Activated CD4-positive, alpha-beta T cell treated with anti-CD3 and anti-CD28 coated beads, Interleukin-10, Interleukin-2, amounts not matched to agents 100 ng/mL and 50 ng/mL, durations not matched to agents 16 hours and 8 hours (primary cell): ENCODE measurements around the gene FUT6.
A peak's percentile ranks its signal among the peaks of the same experiment; 100 is the strongest.

ENCODE experiments used
- DNase-seq: peaks from one replicate; pipeline ENCODE4 v3.0.0-alpha.2; 2020

Gene FUT6

GRCh38 chr19:5827891-5828660, 11.4 kb downstream of the FUT6 start:
- DNase-seq, result peak; percentile 98

GRCh38 chr19:5827342-5827890, 12.1 kb downstream of the FUT6 start:
- no peak for DNase-seq

GRCh38 chr19:5826531-5827341, 12.8 kb downstream of the FUT6 start:
- DNase-seq, result no peak

GRCh38 chr19:5825178-5825577, 14.3 kb downstream of the FUT6 start:
- no peak for DNase-seq

GRCh38 chr19:5824751-5825150, 14.8 kb downstream of the FUT6 start:
- no peak for DNase-seq

- DNase-seq, result no peak
Measured at GRCh38 chr19:5823579-5824281, 15.8 kb downstream of the FUT6 start.

GRCh38 chr19:5822181-5822844, 17.2 kb downstream of the FUT6 start:
- no peak for DNase-seq

GRCh38 chr19:5821521-5822180, 17.9 kb downstream of the FUT6 start:
- no peak for DNase-seq

GRCh38 chr19:5820785-5821184, 18.7 kb downstream of the FUT6 start:
- DNase-seq, result no peak

GRCh38 chr19:5818594-5818993, 20.9 kb downstream of the FUT6 start:
- DNase-seq, result no peak

GRCh38 chr19:5817218-5817617, 22.3 kb downstream of the FUT6 start:
- DNase-seq, result no peak

GRCh38 chr19:5814852-5815246, 24.7 kb downstream of the FUT6 start:
- no peak for DNase-seq

- no peak for DNase-seq
Measured at GRCh38 chr19:5814123-5814851, 25.2 kb downstream of the FUT6 start.

GRCh38 chr19:5811117-5811516, 28.4 kb downstream of the FUT6 start:
- DNase-seq, result no peak

GRCh38 chr19:5809469-5809868, 30.0 kb downstream of the FUT6 start:
- DNase-seq, result no peak

GRCh38 chr19:5809053-5809452, 30.4 kb downstream of the FUT6 start:
- DNase-seq, result no peak

- DNase-seq, result no peak
Measured at GRCh38 chr19:5808120-5808816, 31.2 kb downstream of the FUT6 start.

GRCh38 chr19:5806905-5807304, 32.6 kb downstream of the FUT6 start:
- no peak for DNase-seq

- DNase-seq, result no peak
Measured at GRCh38 chr19:5806133-5806489, 33.4 kb downstream of the FUT6 start.

GRCh38 chr19:5805462-5806132, 33.9 kb downstream of the FUT6 start:
- peak; percentile 49 for DNase-seq
